GM12874 (cell line): Measurements from ENCODE around the gene RING1.
A peak's percentile ranks its signal among the peaks of the same experiment; 100 is the strongest.

Experiments
- TF ChIP-seq, protein P1 (sequence below): IDR thresholded peaks from 2 replicates; pipeline ENCODE4 v1.5.1; 2011; ENCODE audit warnings: low read depth, mild to moderate bottlenecking, control low read depth, low read length, moderate library complexity; ENCODE audit not compliant: insufficient read depth

The RING1 gene

DNA sequence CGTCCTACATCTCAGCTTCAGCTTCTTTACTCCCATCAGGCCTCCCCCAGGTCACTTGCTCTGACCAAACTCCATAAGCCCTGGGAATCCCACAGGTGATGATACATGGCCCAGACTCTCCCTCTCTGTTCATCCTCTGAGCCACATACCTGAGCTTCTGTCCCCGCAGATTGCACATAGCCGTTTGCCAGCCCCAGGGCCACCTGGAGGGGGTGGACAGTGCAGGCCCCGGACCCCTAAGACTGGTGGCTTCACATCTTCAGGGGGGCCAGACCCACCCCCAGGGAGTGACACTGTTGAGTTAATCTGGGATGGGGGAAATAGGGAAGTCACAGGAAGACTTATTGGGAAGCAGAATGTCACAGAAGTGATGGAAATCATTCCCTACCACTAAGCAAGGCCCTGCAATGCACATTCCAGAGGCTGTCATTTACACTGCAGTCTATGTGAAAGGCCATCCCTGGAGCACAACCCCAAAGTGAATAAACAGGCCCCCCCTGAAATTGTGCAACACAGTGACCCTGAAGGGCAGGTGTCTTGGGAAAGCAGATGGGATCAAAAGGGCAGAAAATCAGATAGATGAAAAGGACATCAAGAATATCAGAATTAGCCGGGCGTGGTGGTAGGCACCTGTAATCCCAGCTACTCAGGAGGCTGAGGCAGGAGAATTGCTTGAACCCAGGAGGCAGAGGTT, 10.0 kb upstream of the RING1 start:
- TF ChIP-seq, protein P1, sequence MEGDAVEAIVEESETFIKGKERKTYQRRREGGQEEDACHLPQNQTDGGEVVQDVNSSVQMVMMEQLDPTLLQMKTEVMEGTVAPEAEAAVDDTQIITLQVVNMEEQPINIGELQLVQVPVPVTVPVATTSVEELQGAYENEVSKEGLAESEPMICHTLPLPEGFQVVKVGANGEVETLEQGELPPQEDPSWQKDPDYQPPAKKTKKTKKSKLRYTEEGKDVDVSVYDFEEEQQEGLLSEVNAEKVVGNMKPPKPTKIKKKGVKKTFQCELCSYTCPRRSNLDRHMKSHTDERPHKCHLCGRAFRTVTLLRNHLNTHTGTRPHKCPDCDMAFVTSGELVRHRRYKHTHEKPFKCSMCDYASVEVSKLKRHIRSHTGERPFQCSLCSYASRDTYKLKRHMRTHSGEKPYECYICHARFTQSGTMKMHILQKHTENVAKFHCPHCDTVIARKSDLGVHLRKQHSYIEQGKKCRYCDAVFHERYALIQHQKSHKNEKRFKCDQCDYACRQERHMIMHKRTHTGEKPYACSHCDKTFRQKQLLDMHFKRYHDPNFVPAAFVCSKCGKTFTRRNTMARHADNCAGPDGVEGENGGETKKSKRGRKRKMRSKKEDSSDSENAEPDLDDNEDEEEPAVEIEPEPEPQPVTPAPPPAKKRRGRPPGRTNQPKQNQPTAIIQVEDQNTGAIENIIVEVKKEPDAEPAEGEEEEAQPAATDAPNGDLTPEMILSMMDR, result no peak

DNA sequence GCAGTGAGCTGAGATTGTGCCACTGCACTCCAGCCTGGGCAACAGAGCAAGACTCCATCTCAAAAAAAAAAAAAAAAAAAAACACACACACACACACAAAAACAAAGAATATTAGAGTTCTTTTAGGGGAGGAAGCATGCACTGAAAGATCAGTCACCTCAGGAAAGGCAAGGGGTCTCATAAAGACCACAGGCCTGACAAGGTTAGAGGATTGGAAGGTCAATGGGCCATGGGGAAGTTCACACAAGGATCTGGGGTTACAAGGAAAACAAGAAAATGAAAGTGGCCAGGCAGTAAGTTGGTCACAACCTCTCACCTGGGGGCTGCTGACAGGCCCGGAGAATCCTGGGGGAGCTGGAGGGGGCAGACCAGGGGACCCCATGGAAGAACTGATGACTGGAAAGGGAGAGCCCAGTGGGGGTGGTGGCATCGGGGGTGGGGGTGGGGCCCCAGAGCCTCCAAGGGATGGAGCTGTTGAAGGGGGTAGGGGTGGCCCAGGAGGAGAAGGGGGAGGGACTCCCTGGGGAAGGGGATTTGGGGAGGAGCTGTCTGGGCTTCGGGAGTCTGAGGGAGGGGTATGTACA, 9.4 kb upstream of the RING1 start:
- TF ChIP-seq, protein P1, result no peak

DNA sequence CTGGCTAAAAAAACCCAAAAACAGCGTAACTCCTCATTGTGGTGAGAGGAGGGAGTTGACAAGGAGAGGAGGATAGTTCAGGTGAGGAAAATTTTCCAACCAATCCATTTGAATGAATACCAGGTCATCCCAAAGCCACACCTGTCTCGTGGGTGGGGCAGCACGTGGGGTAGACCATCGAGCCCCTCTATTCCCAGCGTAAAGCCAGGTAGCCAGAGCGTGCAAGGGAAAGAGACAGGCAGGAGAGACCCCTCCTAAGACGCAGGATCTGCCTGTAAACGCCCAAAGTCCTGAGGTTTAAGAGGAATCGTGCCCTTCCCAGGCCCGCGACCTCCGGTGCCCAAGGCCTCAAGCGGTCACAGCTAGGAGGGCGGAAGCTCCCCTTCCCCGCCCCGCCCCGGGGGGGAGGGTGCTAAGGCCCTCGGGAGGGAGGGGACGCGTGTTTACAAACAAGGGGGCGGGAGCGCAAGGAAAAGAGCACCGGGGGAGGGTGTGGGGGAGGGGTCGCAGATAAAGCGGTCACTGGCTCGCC, 8.5 kb upstream of the RING1 start:
- TF ChIP-seq, protein P1, result no peak

DNA sequence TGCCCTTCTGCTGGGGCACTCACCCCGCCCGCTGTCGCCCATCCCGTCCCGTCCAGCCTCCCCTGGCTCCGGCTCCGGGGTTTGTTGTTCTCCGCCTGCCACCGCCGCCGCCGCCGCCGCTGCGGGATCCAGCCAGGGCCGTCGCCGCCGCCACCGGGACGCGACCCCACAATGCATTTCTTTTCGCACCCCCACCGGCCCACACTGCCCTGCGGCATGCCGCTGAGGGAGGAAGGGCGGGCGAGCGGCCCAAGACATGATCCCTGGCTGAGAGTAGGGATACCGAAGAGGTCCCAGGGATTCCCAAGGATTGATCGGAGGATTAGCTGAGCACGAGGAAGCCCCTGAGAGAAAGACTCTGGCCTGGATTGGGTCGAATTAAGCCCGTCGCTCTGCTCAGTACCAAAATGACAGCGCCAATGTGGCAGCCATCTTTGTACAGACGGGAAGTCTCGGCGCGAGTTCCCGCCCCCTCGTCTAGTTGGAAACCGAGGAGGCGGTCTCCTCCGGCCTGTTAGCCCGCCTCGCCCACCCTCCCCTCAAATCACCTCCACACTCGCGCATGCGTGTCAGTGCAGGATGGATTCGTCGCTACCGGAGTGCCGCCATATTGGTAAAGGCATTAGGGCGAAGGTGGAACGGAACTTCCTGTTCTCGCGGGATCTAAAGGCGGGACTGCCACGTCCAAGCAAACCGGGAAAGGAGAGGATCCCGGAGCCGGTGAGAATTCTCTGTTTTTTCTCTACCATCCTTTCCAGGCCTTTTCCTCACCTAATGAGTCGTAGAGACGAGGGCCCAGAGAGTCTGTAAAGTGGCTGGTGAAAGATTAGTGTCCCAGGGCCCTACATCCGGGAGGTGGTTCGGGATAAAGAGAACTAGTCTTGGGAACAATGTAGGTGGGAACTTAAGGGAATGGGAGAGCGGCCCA, 7.8 kb upstream of the RING1 start, which contains the start of the genes RXRB and SLC39A7:
TSS of gene RXRB (minus strand) at position 447 of the 928 bp plus-strand sequence. CDS start at position 258, 189 bp downstream.
TSS of gene SLC39A7 (plus strand) at position 649 of the 928 bp plus-strand sequence. CDS start 379 bp downstream, outside the sequence.
- TF ChIP-seq, protein P1, result no peak

DNA sequence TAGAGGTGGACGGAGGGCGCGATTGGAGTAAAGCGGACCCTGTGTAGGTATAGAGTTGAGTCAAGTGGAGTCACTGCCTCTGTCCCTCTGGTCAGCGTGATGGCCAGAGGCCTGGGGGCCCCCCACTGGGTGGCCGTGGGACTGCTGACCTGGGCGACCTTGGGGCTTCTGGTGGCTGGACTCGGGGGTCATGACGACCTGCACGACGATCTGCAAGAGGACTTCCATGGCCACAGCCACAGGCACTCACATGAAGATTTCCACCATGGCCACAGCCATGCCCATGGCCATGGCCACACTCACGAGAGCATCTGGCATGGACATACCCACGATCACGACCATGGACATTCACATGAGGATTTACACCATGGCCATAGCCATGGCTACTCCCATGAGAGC, 7.2 kb upstream of the RING1 start:
- TF ChIP-seq, protein P1, result peak; percentile 16

DNA sequence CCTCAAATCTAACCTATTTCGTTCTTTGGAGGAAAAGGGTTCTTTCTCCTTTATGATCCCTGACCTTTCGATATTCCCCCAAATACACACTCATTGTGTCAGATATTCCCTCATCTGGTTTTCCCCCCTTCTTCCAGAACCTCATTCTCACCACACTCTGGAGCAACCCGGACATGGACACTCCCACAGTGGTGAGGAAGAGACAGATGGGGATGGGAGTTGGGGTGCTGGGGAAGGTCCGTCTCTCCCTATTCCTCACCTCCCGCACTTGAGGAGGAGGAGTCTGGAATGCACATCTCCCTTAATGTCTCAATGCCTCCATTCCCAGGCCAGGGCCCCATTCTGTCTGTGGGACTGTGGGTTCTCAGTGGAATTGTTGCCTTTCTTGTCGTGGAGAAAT, 6.4 kb upstream of the RING1 start:
- TF ChIP-seq, protein P1, result no peak

DNA sequence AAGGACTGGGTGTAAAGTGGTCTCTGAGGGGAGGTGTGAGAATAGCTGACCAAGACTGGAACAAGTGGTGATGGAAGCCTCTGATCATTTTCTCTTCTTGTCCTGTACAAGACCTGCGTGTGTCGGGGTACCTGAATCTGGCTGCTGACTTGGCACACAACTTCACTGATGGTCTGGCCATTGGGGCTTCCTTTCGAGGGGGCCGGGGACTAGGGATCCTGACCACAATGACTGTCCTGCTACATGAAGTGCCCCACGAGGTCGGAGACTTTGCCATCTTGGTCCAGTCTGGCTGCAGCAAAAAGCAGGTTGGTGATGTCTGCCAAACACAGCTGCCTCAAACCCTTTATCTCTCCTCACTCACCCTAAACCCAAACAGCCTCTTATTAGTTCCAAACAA, 5.5 kb upstream of the RING1 start:
- TF ChIP-seq, protein P1, result no peak
